ENCODE measurements around the gene ZNHIT6. TPM values are rescaled to one million over a fixed set of nuclear protein-coding genes. Genes with fewer than 3 reads are reported as not detected.

Gene ZNHIT6
- total RNA-seq, 1 donor from 2014 or later: 8.2 TPM

DNA sequence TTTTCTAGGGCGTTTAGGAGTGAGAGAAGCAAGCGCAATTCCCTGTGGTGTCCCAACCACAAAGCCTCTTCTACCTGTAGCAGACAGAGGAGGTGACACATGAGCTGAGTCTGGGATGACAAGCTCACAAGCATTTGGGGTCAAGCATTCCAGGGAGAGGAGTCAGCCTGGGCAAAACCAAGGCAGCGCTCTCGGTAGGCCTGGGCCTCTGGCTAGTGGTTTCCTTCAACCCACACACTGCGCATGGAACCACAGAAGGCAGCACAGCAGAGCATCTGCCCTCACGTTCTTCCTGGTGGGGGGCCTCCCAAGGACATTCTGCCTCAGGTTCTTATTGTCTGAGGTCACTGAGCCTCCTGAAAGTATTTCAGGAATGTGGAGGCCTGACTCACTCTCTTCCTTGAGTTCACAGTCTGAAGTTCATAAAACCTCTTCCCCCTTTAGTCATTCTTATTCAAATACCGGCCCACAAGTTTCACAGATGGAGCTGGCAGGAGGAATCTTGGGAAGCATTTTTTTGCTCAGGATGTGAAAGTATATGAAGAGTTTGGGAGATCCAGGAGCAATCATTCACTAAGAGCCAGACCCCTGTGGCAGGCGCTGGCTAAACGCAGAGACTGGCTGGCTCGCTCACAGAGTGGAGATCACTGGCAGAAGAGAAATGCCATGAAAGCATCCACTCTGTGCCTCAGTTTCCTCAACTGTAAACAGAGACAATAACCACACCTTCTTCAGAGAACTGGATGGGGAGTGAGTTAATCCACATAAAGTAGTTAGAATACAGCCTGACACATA lies 100.9 kb downstream of the ZNHIT6 start:
- Histone ChIP-seq H3K27me3 (no peaks in the 10 kb centered on the region), H3K4me1 (peaks cover 3 to 14% of the 10 kb centered on the region in 2 donors), H3K36me3 (no peaks in the 10 kb centered on the region), H3K9me3 (no peaks in the 10 kb centered on the region), H3K4me3 (no peak overlapping the region), H3K27ac (peak overlapping the region in 1 of 2 donors; percentile 1)
- intact Hi-C loops (cut with DNase I): no loop called here
- no peak for TF ChIP-seq CTCF (IDR thresholded peaks at IDR 0.05)
- DNase-seq (ENCODE audit: low spot score in 2 of 2): no peak

DNA sequence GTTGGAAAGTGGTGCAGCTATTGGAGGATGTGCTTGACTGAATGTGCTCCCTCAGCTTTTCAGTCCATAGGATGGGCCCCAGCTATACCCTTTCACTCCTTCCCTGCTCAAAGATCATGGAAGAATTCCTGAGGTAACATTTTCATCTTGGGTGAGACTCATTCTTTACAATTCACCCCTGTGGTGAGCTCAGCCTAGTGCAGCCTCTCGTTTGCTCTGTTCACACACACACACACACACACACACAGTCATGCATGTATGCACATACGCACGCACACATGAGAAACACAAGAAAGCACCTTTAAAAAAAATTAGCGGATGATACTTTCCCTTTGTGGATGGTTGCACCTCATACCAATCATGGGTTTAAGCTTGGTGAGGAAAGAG lies 101.8 kb downstream of the ZNHIT6 start:
- peaks cover 0 to 6% of the 10 kb centered on the region in 2 donors for H3K4me1 ChIP-seq
- intact Hi-C loops (cut with DNase I): no loop called here
- no peak overlapping the region for H3K27ac ChIP-seq
- H3K27me3 ChIP-seq: no peaks in the 10 kb centered on the region
- H3K36me3 ChIP-seq: no peaks in the 10 kb centered on the region
- no peak for DNase-seq (ENCODE audit: low spot score in 2 of 2)
- no peaks in the 10 kb centered on the region for H3K9me3 ChIP-seq
- TF ChIP-seq CTCF (IDR thresholded peaks at IDR 0.05): no peak
- no peak overlapping the region for H3K4me3 ChIP-seq

GRCh38 chr1:85605484-85606413 lies 102.5 kb downstream of the ZNHIT6 start:
- no peak for DNase-seq (ENCODE audit: low spot score in 2 of 2)
- H3K27ac ChIP-seq: no peak overlapping the region

DNA sequence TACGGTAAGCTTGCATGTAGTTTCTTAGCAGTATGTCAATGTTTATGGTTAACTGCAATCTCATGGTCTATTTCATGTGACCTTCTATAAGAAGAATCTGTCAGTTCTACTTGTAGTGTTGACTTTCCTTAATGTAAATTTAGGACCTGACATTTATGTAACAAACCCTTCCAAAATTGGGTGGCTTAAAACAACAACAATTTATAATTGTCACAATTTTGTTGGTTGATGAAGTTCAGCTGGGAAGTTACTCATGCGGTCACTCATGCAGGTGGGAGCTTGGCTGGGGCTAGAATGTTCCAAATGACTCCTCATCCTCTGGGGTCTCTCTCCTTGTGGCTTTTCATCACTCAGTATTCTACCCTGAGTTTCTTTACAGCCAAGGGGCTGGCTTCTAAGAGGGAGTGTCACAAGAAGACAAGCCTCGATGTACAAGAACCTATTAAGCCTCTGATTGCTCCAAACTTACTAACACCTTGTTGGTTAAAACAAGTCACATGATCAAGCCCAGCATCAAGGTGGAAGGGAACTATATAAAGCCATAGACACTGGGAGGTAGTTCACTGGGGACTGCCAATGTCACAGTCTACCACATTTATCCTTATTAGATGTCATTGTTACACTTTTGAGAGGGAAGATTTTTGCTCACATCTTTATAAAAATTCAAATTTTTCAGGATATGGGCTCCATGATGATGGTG lies 103.8 kb downstream of the ZNHIT6 start:
- TF ChIP-seq CTCF (IDR thresholded peaks at IDR 0.05): no peak
- intact Hi-C loops (cut with DNase I): no loop called here

More at GRCh38 chr1:85605484-85606413, 102.5 kb downstream of the ZNHIT6 start:
- peaks cover 0 to 3% of the 10 kb centered on the region in 2 donors for H3K4me1 ChIP-seq
- H3K4me3 ChIP-seq: no peak overlapping the region
- no peak for TF ChIP-seq CTCF (IDR thresholded peaks at IDR 0.05)
- H3K36me3 ChIP-seq: no peaks in the 10 kb centered on the region
- no peaks in the 10 kb centered on the region for H3K9me3 ChIP-seq
- no peaks in the 10 kb centered on the region for H3K27me3 ChIP-seq
- intact Hi-C loops (cut with DNase I): no loop called here

DNA sequence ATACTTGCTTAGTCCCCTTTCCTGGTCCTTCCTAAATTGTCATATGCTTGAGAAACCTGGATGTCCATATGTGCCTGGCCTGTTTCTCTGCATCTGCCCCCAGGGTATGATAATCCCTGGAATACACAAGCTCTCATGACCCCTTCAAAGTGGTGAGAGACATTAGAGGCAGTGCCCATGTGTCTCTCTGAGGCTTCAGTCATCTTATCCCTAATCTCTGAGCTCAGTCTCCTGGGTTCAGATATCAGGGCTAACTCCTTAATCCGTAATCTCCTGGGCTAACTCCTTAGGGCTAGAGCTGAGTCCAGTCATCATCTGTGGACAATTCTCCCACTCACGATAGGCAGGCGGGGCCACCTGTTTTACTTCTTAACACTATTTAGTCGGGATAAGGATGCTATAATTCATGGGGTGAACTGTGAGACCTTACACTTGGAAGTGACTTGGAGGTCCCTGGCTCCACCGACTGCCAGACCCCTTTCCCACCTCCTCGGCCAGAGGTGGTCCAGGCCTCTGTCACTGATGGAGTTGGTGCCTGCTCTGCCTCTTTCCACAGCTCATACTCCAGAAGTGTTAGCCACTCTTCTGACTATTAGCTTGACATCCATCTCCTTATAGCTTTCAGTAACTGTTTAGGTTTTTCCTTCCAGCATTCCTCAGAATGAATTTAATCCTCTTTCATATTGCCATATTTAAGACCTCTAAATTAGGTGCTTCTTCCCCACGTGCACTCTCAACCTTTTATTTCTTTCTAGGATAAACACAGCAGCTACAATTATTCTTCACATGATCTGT lies 105.0 kb downstream of the ZNHIT6 start:
- Histone ChIP-seq H3K27ac (no peak overlapping the region), H3K27me3 (no peaks in the 10 kb centered on the region), H3K4me3 (no peak overlapping the region), H3K4me1 (peaks cover 0 to 3% of the 10 kb centered on the region in 2 donors), H3K36me3 (no peaks in the 10 kb centered on the region), H3K9me3 (no peaks in the 10 kb centered on the region)
- TF ChIP-seq CTCF (IDR thresholded peaks at IDR 0.05): no peak
- DNase-seq (ENCODE audit: low spot score in 2 of 2): no peak
- intact Hi-C loops (cut with DNase I): no loop called here

More for the DNA sequence above, 103.8 kb downstream of the ZNHIT6 start:
- DNase-seq (ENCODE audit: low spot score in 2 of 2): no peak
- H3K27me3 ChIP-seq: no peaks in the 10 kb centered on the region
- no peaks in the 10 kb centered on the region for H3K36me3 ChIP-seq
- H3K4me3 ChIP-seq: no peak overlapping the region
- peaks cover 0 to 3% of the 10 kb centered on the region in 2 donors for H3K4me1 ChIP-seq
- H3K27ac ChIP-seq: no peak overlapping the region
- no peaks in the 10 kb centered on the region for H3K9me3 ChIP-seq
